ENCODE measurements around the gene UBR4. TPM values are rescaled to one million over a fixed set of nuclear protein-coding genes. Genes with fewer than 3 reads are reported as not detected.

The UBR4 gene
- total RNA-seq, 4 donors from 2014 or later, result 140 to 418 (median 223) TPM

DNA sequence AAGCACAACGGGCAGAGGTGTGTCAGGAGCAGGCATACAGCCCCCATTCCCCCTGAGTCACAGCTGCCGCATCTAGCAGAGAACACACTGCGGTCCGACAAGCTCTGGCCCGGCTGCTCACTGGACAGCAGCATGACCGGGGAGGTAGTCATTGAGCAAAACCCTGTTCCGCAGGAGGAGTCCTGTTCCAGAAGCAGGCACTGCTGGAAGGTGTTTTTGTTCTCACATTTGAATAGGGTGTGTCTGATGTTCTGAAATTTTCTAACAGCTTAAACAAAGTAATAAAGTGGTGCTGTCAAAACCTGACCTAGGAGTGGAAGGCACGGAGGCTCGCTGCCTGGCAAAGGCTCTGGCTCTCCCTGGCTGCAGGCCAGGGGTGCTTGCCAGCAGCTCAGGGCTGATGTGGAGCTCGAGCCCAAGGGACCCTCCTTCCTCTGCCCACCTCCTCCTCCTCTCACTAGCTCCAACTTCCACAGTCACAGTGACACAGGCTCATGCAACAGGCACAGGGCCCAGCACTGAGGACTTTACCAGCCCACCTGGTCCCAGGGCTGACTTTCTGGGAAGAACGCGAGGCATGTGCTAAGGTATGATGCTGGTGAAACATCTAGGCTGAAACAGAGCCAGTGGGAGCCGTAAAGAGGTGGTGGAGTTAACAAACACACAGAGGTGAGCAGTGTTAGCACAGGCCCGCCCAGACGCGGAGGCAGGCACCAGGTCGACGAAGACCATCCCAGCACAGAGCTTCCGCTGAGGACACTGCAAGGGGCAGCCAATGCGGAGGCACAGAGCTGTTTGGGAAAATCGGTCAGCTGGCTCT lies 135.0 kb downstream of the UBR4 start:
- peak overlapping the region; percentile 33 to 86 (median 60) for H3K27ac ChIP-seq
- DNase-seq, result peak; percentile 74
- no peak overlapping the region for H3K4me3 ChIP-seq
- no peaks in the 10 kb centered on the region for H3K27me3 ChIP-seq
- no peaks in the 10 kb centered on the region for H3K9me3 ChIP-seq
- WGBS, 2 donors (ENCODE audit: low coverage in 1 of 2), result 35 to 47% methylated on average over 4 to 21 of the region's 21 CpGs
- H3K36me3 ChIP-seq, result peaks cover 0 to 41% (median 6%) of the 10 kb centered on the region in 4 donors
- TF ChIP-seq CTCF (IDR thresholded peaks at IDR 0.05), result no peak
- peak in 2 of 3 donors; percentile 7 to 25 for TF ChIP-seq POLR2AphosphoS5 (IDR thresholded peaks at IDR 0.05)
- intact Hi-C loops (cut with DNase I; ENCODE audit: low total_unique reads), result no loop called here
- in situ Hi-C loops (cut with MboI; ENCODE audit: low pct_ligation_motif_present in 1 of 4, low pct_unique_long_range_greater_than_20kb in 1 of 4, low sequenced_read_pairs in 3 of 4), result no loop called here
- H3K4me1 ChIP-seq, result peaks cover 19 to 60% (median 57%) of the 10 kb centered on the region in 4 donors

DNA sequence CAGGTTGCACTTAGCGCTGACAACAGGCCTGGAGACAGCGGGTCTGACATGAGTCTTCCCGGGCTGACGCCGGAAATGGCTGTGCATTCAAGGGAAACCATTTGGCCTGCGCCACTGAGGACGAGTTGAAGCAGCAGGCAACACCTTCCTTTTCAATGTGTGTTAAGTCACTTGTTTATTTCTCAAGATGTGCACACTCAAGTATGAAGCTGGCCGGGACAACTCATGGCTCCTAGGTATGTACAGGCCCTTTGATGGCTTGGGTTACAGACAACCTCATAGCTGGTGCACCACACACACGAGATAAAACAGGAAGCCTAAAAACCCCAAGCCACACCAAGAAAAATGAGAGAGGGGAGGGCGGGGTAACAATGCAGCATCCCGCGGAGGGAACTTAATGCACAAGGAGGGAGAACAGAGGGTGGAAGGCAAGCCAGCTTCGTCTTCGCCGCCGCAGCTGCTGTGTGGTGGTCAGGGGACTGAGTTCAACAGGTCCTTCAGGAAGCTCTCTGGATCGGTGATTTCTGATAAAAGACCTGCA lies 135.6 kb downstream of the UBR4 start:
- Histone ChIP-seq H3K36me3 (peaks cover 0 to 41% (median 6%) of the 10 kb centered on the region in 4 donors), H3K9me3 (no peaks in the 10 kb centered on the region), H3K27ac (peak overlapping the region; percentile 33 to 86 (median 60)), H3K4me3 (no peak overlapping the region), H3K27me3 (no peaks in the 10 kb centered on the region), H3K4me1 (peaks cover 19 to 58% (median 55%) of the 10 kb centered on the region in 4 donors)
- TF ChIP-seq CTCF (IDR thresholded peaks at IDR 0.05) (no peak), EP300 (IDR thresholded peaks at IDR 0.05; ENCODE audit: low read depth) (no peak), POLR2AphosphoS5 (IDR thresholded peaks at IDR 0.05) (no peak), POLR2A (IDR thresholded peaks at IDR 0.05) (no peak)
- WGBS, 2 donors (ENCODE audit: low coverage in 1 of 2), result 68 to 86% methylated on average over 8 to 17 of the region's 17 CpGs
- in situ Hi-C loops (cut with MboI; ENCODE audit: low pct_ligation_motif_present in 1 of 4, low pct_unique_long_range_greater_than_20kb in 1 of 4, low sequenced_read_pairs in 3 of 4), result no loop called here
- no peak for DNase-seq
- intact Hi-C loops (cut with DNase I; ENCODE audit: low total_unique reads), result no loop called here

- peaks cover 19 to 62% (median 55%) of the 10 kb centered on the region in 4 donors for H3K4me1 ChIP-seq
- intact Hi-C loops (cut with DNase I; ENCODE audit: low total_unique reads) (no loop called here), in situ Hi-C loops (cut with MboI; ENCODE audit: low pct_ligation_motif_present in 1 of 4, low pct_unique_long_range_greater_than_20kb in 1 of 4, low sequenced_read_pairs in 3 of 4) (no loop called here)
- H3K36me3 ChIP-seq, result peaks cover 0 to 35% (median 6%) of the 10 kb centered on the region in 4 donors
- no peaks in the 10 kb centered on the region for H3K27me3 ChIP-seq
- WGBS, 2 donors (ENCODE audit: low coverage in 1 of 2), result 77% methylated on average over 23 of the region's 23 CpGs; no CpG with 5 or more reads in 1 of the 2 donors
- DNase-seq, result no peak
- no peaks in the 10 kb centered on the region for H3K9me3 ChIP-seq
- H3K4me3 ChIP-seq, result no peak overlapping the region
- TF ChIP-seq CTCF (IDR thresholded peaks at IDR 0.05) (no peak), EP300 (IDR thresholded peaks at IDR 0.05; ENCODE audit: low read depth) (no peak), POLR2A (IDR thresholded peaks at IDR 0.05) (no peak), POLR2AphosphoS5 (IDR thresholded peaks at IDR 0.05) (no peak)
- H3K27ac ChIP-seq, result peak overlapping the region; percentile 33 to 86 (median 60)
Measured at GRCh38 chr1:19073311-19074186, 136.5 kb downstream of the UBR4 start.

Data from transverse colon (tissue), 4 donors.